ENCODE results near the gene ARHGAP45. TPM values are rescaled to one million over a fixed set of nuclear protein-coding genes. Genes with fewer than 3 reads are reported as not detected.
A peak's percentile ranks its signal among the peaks of the same experiment; 100 is the strongest.

ARHGAP45 gene
- total and polyA plus RNA-seq, 2 of the 8 experiments (the other 6 are each of a cell fraction or from before 2014, with no cell fraction given), result 31.4 to 41.8 TPM

GRCh38 chr19:1102407-1103131 lies 35.6 kb downstream of the ARHGAP45 start:
- H3K4me2 ChIP-seq (ENCODE audit: insufficient read depth in 1 of 2, low read depth in 2 of 2, low read length in 2 of 2), result no peak overlapping the region
- H3K9me3 ChIP-seq (ENCODE audit: insufficient read depth in 2 of 2, low read depth in 1 of 2, low read length in 1 of 2), result no peaks in the 10 kb centered on the region
- H3K9ac ChIP-seq (replicated peaks in 1 of 4; ENCODE audit: extremely low read depth in 1 of 4, low read depth in 3 of 4, low read length in 3 of 4), result no peak overlapping the region
- no peak overlapping the region for H2AFZ ChIP-seq (ENCODE audit: low read length)
- H3K4ac ChIP-seq (replicated peaks; ENCODE audit: insufficient read length, low read depth, low read length), result peak overlapping the region; percentile 32
- H4K91ac ChIP-seq (replicated peaks; ENCODE audit: insufficient read length, low read length), result no peak overlapping the region
- H3K79me2 ChIP-seq (ENCODE audit: control insufficient read depth in 1 of 2, insufficient read depth in 2 of 2, low read length in 2 of 2), result no peaks in the 10 kb centered on the region; a peak in 1 of 4 replicates
- H2BK5ac ChIP-seq (ENCODE audit: low read depth, low read length), result 0 out of 2 replicates have a peak overlapping the region, but pooled peaks have one; percentile 73
- no peak overlapping the region for H2AK5ac ChIP-seq (ENCODE audit: low read depth, low read length)
- DNase-seq (ENCODE audit: low read depth in 1 of 2, low spot score in 2 of 2), result no peak
- no peak overlapping the region; the same call in 1 of the 2 replicates for H4K8ac ChIP-seq (ENCODE audit: extremely low read depth, insufficient read depth, low read length)
- no peak overlapping the region for H3K27ac ChIP-seq (ENCODE audit: low read depth, low read length)
- H3K4me3 ChIP-seq (ENCODE audit: extremely low read depth in 1 of 4, insufficient read depth in 2 of 4, low read depth in 3 of 4, low read length in 4 of 4), result no peak overlapping the region
- H2BK12ac ChIP-seq (ENCODE audit: low read depth, low read length), result 0 out of 2 replicates have a peak overlapping the region, but pooled peaks have one; percentile 33
- H2BK20ac ChIP-seq (ENCODE audit: low read length), result no peak overlapping the region; the same call in 1 of the 2 replicates
- no peak overlapping the region for H3K56ac ChIP-seq (replicated peaks; ENCODE audit: insufficient read length, low read depth, low read length)
- CTCF ChIA-PET (ENCODE audit: partially characterized antibody), result interaction anchor here (0.6 to 3.2 kb wide), 5 partner anchors 11 to 436 kb away, joined by 3 to 11 read pairs (median 3); no protein-coding TSS in a partner anchor
- peaks cover 4% of the 10 kb centered on the region for H3K79me1 ChIP-seq (ENCODE audit: low read depth, low read length)
- no peak overlapping the region for H2BK15ac ChIP-seq (ENCODE audit: low read length)
- H3K36me3 ChIP-seq (ENCODE audit: control insufficient read depth in 2 of 4, insufficient read depth in 4 of 4, low read length in 3 of 4), result peaks cover 8 to 19% (median 13%) of the 10 kb centered on the region in 4 experiments; a peak in 6 of 8 replicates
- H4K5ac ChIP-seq (ENCODE audit: insufficient read length, low read depth, low read length), result no peak overlapping the region
- peaks cover 7% of the 10 kb centered on the region; the same call in 1 of the 2 replicates for H3K23me2 ChIP-seq (ENCODE audit: low read depth, low read length)
- H2BK120ac ChIP-seq (replicated peaks; ENCODE audit: low read depth, low read length), result no peak overlapping the region
- H4K20me1 ChIP-seq (replicated peaks in 1 of 2; ENCODE audit: control insufficient read depth in 1 of 2, insufficient read depth in 2 of 2, low read length in 2 of 2), result peaks cover 5 to 7% of the 10 kb centered on the region in 2 experiments
- no peak overlapping the region for H3K18ac ChIP-seq (ENCODE audit: extremely low read depth, low read length)
- H3K14ac ChIP-seq (ENCODE audit: insufficient read length), result no peak overlapping the region
- whole genome bisulfite sequencing, 2 experiments (ENCODE audit: extremely low coverage in 1 of 2, insufficient coverage in 1 of 2, insufficient read length in 1 of 2, insufficient replicate concordance in 2 of 2, low coverage in 1 of 2, low lambda C conversion rate in 2 of 2, missing lambda C conversion rate in 1 of 2), result 93% methylated on average over 17 of the region's 17 CpGs; no CpG with 5 or more reads in 1 of the 2 experiments
- H3K4me1 ChIP-seq (replicated peaks in 1 of 4; ENCODE audit: control insufficient read depth in 3 of 4, insufficient read depth in 4 of 4, low read length in 3 of 4), result peaks cover 4 to 21% (median 8%) of the 10 kb centered on the region in 4 experiments
- FAIRE-seq, result no peak
- POLR2A ChIA-PET (ENCODE audit: partially characterized antibody), result interaction anchor here (0.6 to 9.8 kb wide), 10 partner anchors 10 to 152 kb away, joined by 3 to 116 read pairs (median 4); partner anchors contain the start of genes ATP5F1D, CBARP and CNN2
- H3K23ac ChIP-seq (ENCODE audit: insufficient read length), result no peak overlapping the region
- H3K27me3 ChIP-seq (replicated peaks in 1 of 4; ENCODE audit: control insufficient read depth in 3 of 4, extremely low read depth in 1 of 4, insufficient read depth in 3 of 4, low read length in 3 of 4), result 0 out of 7 replicates have a peak, but pooled peaks cover 0 to 2% (median 0%) of the 10 kb centered on the region in 4 experiments
- TF ChIP-seq SP2 (IDR thresholded peaks at IDR 0.05; ENCODE audit: low read length), result no peak
- TF ChIP-seq TBP (IDR thresholded peaks at IDR 0.05; ENCODE audit: low read depth, low read length), result no peak
- TF ChIP-seq CREB1 (IDR thresholded peaks at IDR 0.05), result no peak
- no peak for TF ChIP-seq TCF12 (IDR thresholded peaks at IDR 0.05; ENCODE audit: low read depth, low read length)
- no peak for TF ChIP-seq ATF2 (IDR thresholded peaks at IDR 0.05; ENCODE audit: low read length)
- no peak for TF ChIP-seq HDAC2 (IDR thresholded peaks at IDR 0.05; ENCODE audit: borderline replicate concordance in 1 of 2, low read depth in 2 of 2, low read length in 2 of 2)
- no peak for TF ChIP-seq NRF1 (IDR thresholded peaks at IDR 0.05; ENCODE audit: low read depth, low read length)
- TF ChIP-seq SIN3A (conservative IDR thresholded peaks at IDR 0.05 in 1 of 2, IDR thresholded peaks at IDR 0.05 in 1 of 2; ENCODE audit: low read depth in 1 of 2, low read length in 2 of 2), result no peak
- TF ChIP-seq POU5F1 (IDR thresholded peaks at IDR 0.05; ENCODE audit: low read depth, low read length), result no peak
- no peak for TF ChIP-seq KDM1A (IDR thresholded peaks at IDR 0.05; ENCODE audit: borderline replicate concordance, low read length)
